GM21619 (cell line): ENCODE results near the gene IFNA1.
"Not testable (repeated sequence)": the region's sequence is repeated elsewhere in the genome, so short reads cannot be mapped to it uniquely, and the experiment has no call there.

Source experiments
- ATAC-seq: cut with Tn5 transposase; IDR thresholded peaks from one replicate; pipeline ENCODE4 v1.9.1; 2021; ENCODE audit not compliant: unreplicated experiment

The IFNA1 gene

GRCh38 chr9:21443849-21444625, 3.8 kb downstream of the IFNA1 start:
- ATAC-seq: peak; percentile 89

- ATAC-seq: not testable (repeated sequence)
Measured at GRCh38 chr9:21449312-21449711, 9.1 kb downstream of the IFNA1 start.

- ATAC-seq: no peak
Measured at GRCh38 chr9:21450733-21451394, 10.6 kb downstream of the IFNA1 start.

- no peak for ATAC-seq
Measured at GRCh38 chr9:21452681-21453080, 12.4 kb downstream of the IFNA1 start.

- ATAC-seq: no peak
Measured at GRCh38 chr9:21454149-21454548, 13.9 kb downstream of the IFNA1 start.

- ATAC-seq: peak; percentile 97
Measured at GRCh38 chr9:21455320-21455719, 15.1 kb downstream of the IFNA1 start.

GRCh38 chr9:21461377-21461776, 21.1 kb downstream of the IFNA1 start:
- ATAC-seq: no peak

- ATAC-seq: no peak
Measured at GRCh38 chr9:21465138-21465537, 24.9 kb downstream of the IFNA1 start.

- no peak for ATAC-seq
Measured at GRCh38 chr9:21465859-21466518, 25.8 kb downstream of the IFNA1 start.

- no peak for ATAC-seq
Measured at GRCh38 chr9:21470126-21470525, 29.9 kb downstream of the IFNA1 start.

- ATAC-seq: no peak
Measured at GRCh38 chr9:21473236-21473635, 33.0 kb downstream of the IFNA1 start.

- ATAC-seq: no peak
Measured at GRCh38 chr9:21477466-21477865, 37.2 kb downstream of the IFNA1 start.

- no peak for ATAC-seq
Measured at GRCh38 chr9:21479152-21479702, 39.0 kb downstream of the IFNA1 start.

GRCh38 chr9:21481470-21482056, 41.3 kb downstream of the IFNA1 start:
- ATAC-seq: no peak

- no peak for ATAC-seq
Measured at GRCh38 chr9:21482213-21482612, 42.0 kb downstream of the IFNA1 start, which contains the start of gene IFNE. IFNE (minus strand) TSS chr9:21482313; CDS start chr9:21481694, 619 bp downstream.
